Measurements from ENCODE around the gene MAML3. TPM values are rescaled to one million over a fixed set of nuclear protein-coding genes. Genes with fewer than 3 reads are reported as not detected.

The MAML3 gene
- polyA plus RNA-seq, 4 donors, result 1.4 to 10.3 (median 3.4) TPM

DNA sequence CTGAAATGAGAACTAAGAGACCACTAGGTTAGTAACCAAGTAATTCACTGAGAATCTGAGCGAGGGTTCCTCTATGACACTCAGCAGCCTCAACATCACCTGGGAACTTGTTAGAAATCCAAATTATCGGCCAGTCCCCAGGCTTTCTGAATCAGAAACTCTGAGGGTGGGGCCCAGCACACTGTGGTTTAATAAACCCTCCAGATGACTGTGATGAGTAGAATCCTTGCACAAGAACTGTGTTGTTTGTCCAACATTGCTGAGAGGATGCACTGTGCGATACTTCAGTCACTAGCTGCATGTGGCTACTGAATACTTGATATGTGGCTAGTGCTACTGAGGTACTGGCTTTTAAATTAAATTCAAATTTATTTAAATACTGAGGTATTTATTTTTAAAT, 243.9 kb downstream of the MAML3 start:
- no peak for FAIRE-seq
- H3K27ac ChIP-seq (ENCODE audit: low read depth in 1 of 3, low read length in 2 of 3), result no peak overlapping the region
- H3K4me1 ChIP-seq (ENCODE audit: control insufficient read depth in 3 of 3, insufficient read depth in 2 of 3, low read depth in 1 of 3, low read length in 2 of 3), result peaks cover 3 to 5% (median 5%) of the 10 kb centered on the region in 3 donors
- no peaks in the 10 kb centered on the region for H3K27me3 ChIP-seq (ENCODE audit: control insufficient read depth in 3 of 3, insufficient read depth in 3 of 3, low read length in 3 of 3)
- 77 to 91% (median 91%) methylated on average over 3 of the region's 3 CpGs for WGBS, 3 donors
- no peaks in the 10 kb centered on the region for H3K36me3 ChIP-seq (ENCODE audit: control insufficient read depth in 3 of 3, insufficient read depth in 2 of 3, low read depth in 1 of 3, low read length in 3 of 3)
- peaks cover 0 to 4% of the 10 kb centered on the region in 2 donors for H3K9me3 ChIP-seq (ENCODE audit: control insufficient read depth in 2 of 2, insufficient read depth in 1 of 2, low read depth in 1 of 2, low read length in 1 of 2)
- no peak overlapping the region for H3K4me3 ChIP-seq (ENCODE audit: low read depth in 1 of 3, low read length in 3 of 3)
- no peak for DNase-seq

DNA sequence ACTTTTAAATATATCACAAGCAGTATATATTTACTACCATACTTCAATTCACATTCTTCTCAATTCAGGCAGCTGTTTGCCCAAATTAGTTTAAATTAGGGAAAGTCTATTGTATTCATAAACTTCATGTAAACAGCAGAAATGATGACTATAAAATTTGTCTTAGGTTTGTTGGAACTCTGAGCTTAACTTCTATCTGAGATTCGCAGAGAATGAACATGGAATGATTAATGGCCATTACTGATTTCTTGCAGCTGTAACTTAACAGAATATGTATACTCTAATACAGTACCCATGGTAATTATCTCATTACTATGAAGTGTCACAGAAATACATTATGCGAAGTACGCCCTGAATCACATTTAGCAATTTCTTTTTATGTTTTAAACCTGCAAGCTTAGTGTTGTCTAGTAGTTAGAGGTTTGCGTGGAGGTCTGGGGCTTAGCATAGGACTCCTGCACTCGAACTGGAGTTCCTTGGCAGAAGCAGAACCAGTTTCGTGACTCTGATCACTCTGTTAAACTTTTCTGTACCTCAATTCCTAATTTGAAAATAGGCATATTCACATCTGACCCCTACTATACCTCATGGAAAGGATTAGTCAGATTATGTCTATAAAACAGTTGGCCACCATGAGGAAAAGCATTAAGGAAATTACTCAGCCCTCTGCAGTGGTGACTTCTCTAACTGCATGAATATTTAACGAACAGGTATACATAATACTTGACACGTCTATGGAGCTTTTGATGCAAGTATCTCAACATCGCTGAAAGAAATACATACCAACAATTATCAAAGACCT, 245.1 kb downstream of the MAML3 start:
- Histone ChIP-seq H3K4me1 (ENCODE audit: control insufficient read depth in 3 of 3, insufficient read depth in 2 of 3, low read depth in 1 of 3, low read length in 2 of 3) (peaks cover 3 to 5% (median 5%) of the 10 kb centered on the region in 3 donors), H3K36me3 (ENCODE audit: control insufficient read depth in 3 of 3, insufficient read depth in 2 of 3, low read depth in 1 of 3, low read length in 3 of 3) (no peaks in the 10 kb centered on the region), H3K4me3 (ENCODE audit: low read depth in 1 of 3, low read length in 3 of 3) (no peak overlapping the region), H3K27ac (ENCODE audit: low read depth in 1 of 3, low read length in 2 of 3) (no peak overlapping the region), H3K27me3 (ENCODE audit: control insufficient read depth in 3 of 3, insufficient read depth in 3 of 3, low read length in 3 of 3) (no peaks in the 10 kb centered on the region), H3K9me3 (ENCODE audit: control insufficient read depth in 2 of 2, insufficient read depth in 1 of 2, low read depth in 1 of 2, low read length in 1 of 2) (peaks cover 0 to 4% of the 10 kb centered on the region in 2 donors)
- no peak for FAIRE-seq
- WGBS, 3 donors, result 85 to 87% (median 85%) methylated on average over 9 of the region's 9 CpGs
- no peak for DNase-seq

DNA sequence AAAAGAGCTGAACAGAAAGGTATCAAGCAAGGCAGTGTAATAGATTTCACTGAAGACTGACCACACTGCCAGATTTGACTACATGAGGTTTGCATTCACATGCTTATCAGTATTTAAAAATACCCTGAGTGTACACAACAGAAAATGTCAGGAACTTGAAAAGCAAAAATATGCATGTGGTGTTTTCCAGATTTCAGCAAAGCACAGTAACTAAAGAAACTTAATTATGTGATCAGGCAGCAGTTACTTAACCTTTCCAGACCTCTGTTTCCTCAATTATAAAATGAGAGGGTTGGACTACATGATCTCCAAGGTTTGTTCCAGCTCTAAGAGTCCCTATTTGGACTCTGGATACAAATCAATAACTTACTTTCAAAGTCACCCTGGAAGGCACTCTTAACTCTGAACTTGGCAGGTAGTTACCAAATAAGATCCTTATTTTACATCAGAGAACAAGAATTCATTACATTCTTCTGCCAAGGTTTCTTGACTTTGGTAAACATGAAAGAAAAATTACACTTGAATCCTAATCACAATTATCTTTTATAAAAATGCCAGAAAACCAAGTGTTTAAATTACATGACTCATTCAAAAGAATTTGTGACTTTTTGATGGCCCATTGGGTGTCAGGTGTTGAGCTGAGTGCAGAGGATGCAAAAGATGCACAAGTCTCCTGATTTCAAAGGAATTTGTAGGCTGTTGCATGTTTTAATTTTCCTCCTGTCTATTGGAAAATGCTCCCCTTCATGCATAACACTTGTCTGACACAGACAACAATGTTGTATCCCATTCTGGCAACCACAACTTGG, 246.8 kb downstream of the MAML3 start:
- H3K9me3 ChIP-seq (ENCODE audit: control insufficient read depth in 2 of 2, insufficient read depth in 1 of 2, low read depth in 1 of 2, low read length in 1 of 2), result peaks cover 0 to 4% of the 10 kb centered on the region in 2 donors
- peak in 1 of 2 donors; percentile 59 for DNase-seq
- H3K27me3 ChIP-seq (ENCODE audit: control insufficient read depth in 3 of 3, insufficient read depth in 3 of 3, low read length in 3 of 3), result no peaks in the 10 kb centered on the region
- H3K4me3 ChIP-seq (ENCODE audit: low read depth in 1 of 3, low read length in 3 of 3), result no peak overlapping the region
- no peaks in the 10 kb centered on the region for H3K4me1 ChIP-seq (ENCODE audit: control insufficient read depth in 3 of 3, insufficient read depth in 2 of 3, low read depth in 1 of 3, low read length in 2 of 3)
- H3K27ac ChIP-seq (ENCODE audit: low read depth in 1 of 3, low read length in 2 of 3), result no peak overlapping the region
- H3K36me3 ChIP-seq (ENCODE audit: control insufficient read depth in 3 of 3, insufficient read depth in 2 of 3, low read depth in 1 of 3, low read length in 3 of 3), result no peaks in the 10 kb centered on the region
- FAIRE-seq, result no peak

GRCh38 chr4:139905489-139905888, 248.5 kb downstream of the MAML3 start:
- Histone ChIP-seq H3K27me3 (ENCODE audit: control insufficient read depth in 3 of 3, insufficient read depth in 3 of 3, low read length in 3 of 3) (no peaks in the 10 kb centered on the region), H3K36me3 (ENCODE audit: control insufficient read depth in 3 of 3, insufficient read depth in 2 of 3, low read depth in 1 of 3, low read length in 3 of 3) (no peaks in the 10 kb centered on the region), H3K9me3 (ENCODE audit: control insufficient read depth in 2 of 2, insufficient read depth in 1 of 2, low read depth in 1 of 2, low read length in 1 of 2) (peaks cover 0 to 4% of the 10 kb centered on the region in 2 donors), H3K4me3 (ENCODE audit: low read depth in 1 of 3, low read length in 3 of 3) (no peak overlapping the region), H3K4me1 (ENCODE audit: control insufficient read depth in 3 of 3, insufficient read depth in 2 of 3, low read depth in 1 of 3, low read length in 2 of 3) (peaks cover 0 to 3% (median 0%) of the 10 kb centered on the region in 3 donors), H3K27ac (ENCODE audit: low read depth in 1 of 3, low read length in 2 of 3) (no peak overlapping the region)
- WGBS, 3 donors, result 55 to 100% (median 89%) methylated on average over 1 of the region's 1 CpG
- no peak for DNase-seq
- FAIRE-seq, result no peak

DNA sequence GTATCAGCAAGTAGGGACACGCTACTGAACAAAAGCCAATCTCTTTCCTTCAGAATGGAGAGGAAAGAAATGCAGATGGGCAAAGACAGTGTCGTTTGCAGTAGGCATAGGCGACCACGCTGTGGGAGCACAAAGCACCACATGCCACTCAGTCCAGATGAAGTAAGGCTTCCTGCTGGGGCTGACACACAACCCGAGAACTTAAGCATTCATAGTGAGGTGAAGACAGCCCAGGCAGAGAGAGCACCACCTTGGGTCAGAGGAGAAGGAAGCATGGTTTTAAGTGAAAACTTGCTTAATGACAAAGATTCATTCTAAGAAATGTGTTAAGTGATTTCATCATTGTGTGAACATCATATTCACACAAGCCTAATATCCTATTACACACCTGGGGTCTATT, 249.6 kb downstream of the MAML3 start:
- no peaks in the 10 kb centered on the region for H3K36me3 ChIP-seq (ENCODE audit: control insufficient read depth in 3 of 3, insufficient read depth in 2 of 3, low read depth in 1 of 3, low read length in 3 of 3)
- DNase-seq, result no peak
- 89 to 98% (median 92%) methylated on average over 5 of the region's 5 CpGs for WGBS, 3 donors
- H3K4me3 ChIP-seq (ENCODE audit: low read depth in 1 of 3, low read length in 3 of 3), result no peak overlapping the region
- H3K27ac ChIP-seq (ENCODE audit: low read depth in 1 of 3, low read length in 2 of 3), result no peak overlapping the region
- H3K9me3 ChIP-seq (ENCODE audit: control insufficient read depth in 2 of 2, insufficient read depth in 1 of 2, low read depth in 1 of 2, low read length in 1 of 2), result peaks cover 0 to 4% of the 10 kb centered on the region in 2 donors
- FAIRE-seq, result no peak
- H3K27me3 ChIP-seq (ENCODE audit: control insufficient read depth in 3 of 3, insufficient read depth in 3 of 3, low read length in 3 of 3), result no peaks in the 10 kb centered on the region
- H3K4me1 ChIP-seq (ENCODE audit: control insufficient read depth in 3 of 3, insufficient read depth in 2 of 3, low read depth in 1 of 3, low read length in 2 of 3), result peaks cover 0 to 3% (median 0%) of the 10 kb centered on the region in 3 donors

DNA sequence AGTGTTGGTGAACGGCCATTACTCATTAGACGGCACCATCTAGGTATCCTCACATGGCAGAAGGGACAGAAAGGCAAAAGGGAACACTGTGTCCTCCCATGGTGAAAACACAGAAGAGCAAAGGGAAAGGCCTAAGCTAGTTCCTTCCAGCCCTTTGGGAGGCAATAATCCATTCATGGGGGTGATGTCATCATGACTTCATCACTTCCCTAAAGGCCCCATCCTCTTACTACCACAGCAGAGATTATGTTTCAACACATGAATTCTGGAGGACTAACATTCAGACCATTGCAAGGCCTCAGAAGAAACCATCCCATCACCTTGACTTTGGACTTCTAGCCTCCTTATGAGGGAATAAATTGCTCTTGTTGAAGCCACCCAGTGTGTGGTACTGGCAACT, 250.1 kb downstream of the MAML3 start:
- DNase-seq (no peak), FAIRE-seq (no peak)
- WGBS, 3 donors, result 91 to 100% (median 98%) methylated on average over 2 of the region's 2 CpGs
- peaks cover 0 to 4% of the 10 kb centered on the region in 2 donors for H3K9me3 ChIP-seq (ENCODE audit: control insufficient read depth in 2 of 2, insufficient read depth in 1 of 2, low read depth in 1 of 2, low read length in 1 of 2)
- H3K27me3 ChIP-seq (ENCODE audit: control insufficient read depth in 3 of 3, insufficient read depth in 3 of 3, low read length in 3 of 3), result no peaks in the 10 kb centered on the region
- no peaks in the 10 kb centered on the region for H3K36me3 ChIP-seq (ENCODE audit: control insufficient read depth in 3 of 3, insufficient read depth in 2 of 3, low read depth in 1 of 3, low read length in 3 of 3)
- H3K27ac ChIP-seq (ENCODE audit: low read depth in 1 of 3, low read length in 2 of 3), result no peak overlapping the region
- no peak overlapping the region for H3K4me3 ChIP-seq (ENCODE audit: low read depth in 1 of 3, low read length in 3 of 3)
- H3K4me1 ChIP-seq (ENCODE audit: control insufficient read depth in 3 of 3, insufficient read depth in 2 of 3, low read depth in 1 of 3, low read length in 2 of 3), result peaks cover 0 to 3% (median 0%) of the 10 kb centered on the region in 3 donors

- H3K27ac ChIP-seq (ENCODE audit: low read depth in 1 of 3, low read length in 2 of 3), result peak overlapping the region in 2 of 3 donors; percentile 6 to 12
- H3K36me3 ChIP-seq (ENCODE audit: control insufficient read depth in 3 of 3, insufficient read depth in 2 of 3, low read depth in 1 of 3, low read length in 3 of 3), result no peaks in the 10 kb centered on the region
- FAIRE-seq, result no peak
- H3K4me3 ChIP-seq (ENCODE audit: low read depth in 1 of 3, low read length in 3 of 3), result peak overlapping the region in 1 of 3 donors; percentile 2
- DNase-seq, result no peak
- H3K27me3 ChIP-seq (ENCODE audit: control insufficient read depth in 3 of 3, insufficient read depth in 3 of 3, low read length in 3 of 3), result no peaks in the 10 kb centered on the region
- peaks cover 0 to 4% of the 10 kb centered on the region in 2 donors for H3K9me3 ChIP-seq (ENCODE audit: control insufficient read depth in 2 of 2, insufficient read depth in 1 of 2, low read depth in 1 of 2, low read length in 1 of 2)
- H3K4me1 ChIP-seq (ENCODE audit: control insufficient read depth in 3 of 3, insufficient read depth in 2 of 3, low read depth in 1 of 3, low read length in 2 of 3), result peaks cover 0 to 3% (median 3%) of the 10 kb centered on the region in 3 donors
- 80 to 87% (median 80%) methylated on average over 17 of the region's 17 CpGs for WGBS, 3 donors
These were observed 251.4 kb downstream of the MAML3 start for GRCh38 chr4:139902321-139903320.
